GM19328 (cell line): ENCODE data around the gene LDLRAD2.

Experiments
- ATAC-seq: cut with Tn5 transposase; IDR thresholded peaks from one replicate; pipeline ENCODE4 v1.9.1; 2021; ENCODE audit warnings: mild to moderate bottlenecking, moderate library complexity; ENCODE audit not compliant: unreplicated experiment

LDLRAD2 gene

DNA sequence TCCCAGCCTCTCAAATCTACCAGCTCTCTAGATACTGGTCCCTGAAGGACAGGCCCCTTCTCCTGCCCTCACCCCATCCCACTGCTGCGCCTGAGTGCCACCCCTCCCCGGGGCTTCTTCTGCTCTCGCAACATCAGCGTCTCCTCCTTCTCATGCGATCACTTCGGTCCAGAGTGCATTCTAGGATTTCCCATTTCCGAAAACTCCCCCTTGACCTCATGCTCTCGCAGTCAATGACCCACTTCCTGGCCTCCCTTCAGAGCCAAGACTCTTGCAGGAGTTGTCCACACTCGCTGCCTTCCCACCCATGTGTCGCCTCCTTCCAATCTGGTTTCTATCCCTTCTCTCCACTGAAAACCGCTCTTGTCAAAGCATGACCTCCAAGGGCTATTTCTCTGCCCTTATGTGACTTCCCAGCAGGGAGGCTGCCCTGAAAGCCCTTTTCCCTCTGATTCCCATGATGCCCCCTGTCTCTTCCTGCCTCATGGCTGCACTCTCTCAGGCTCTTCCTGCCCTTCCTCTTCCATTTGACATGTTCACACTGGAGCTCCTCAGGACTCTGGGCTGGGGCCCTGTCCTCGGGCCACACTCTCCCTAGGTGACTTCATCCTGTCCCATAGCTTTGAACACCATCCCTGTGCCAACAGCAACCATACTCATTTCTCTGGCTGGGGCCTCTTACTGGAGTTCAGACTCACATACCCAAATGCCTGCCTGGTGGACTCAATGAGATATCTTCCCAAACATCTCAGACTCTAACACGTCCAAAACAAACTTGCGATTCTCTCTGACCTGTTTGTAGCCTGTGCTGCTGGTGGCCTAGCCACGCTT, 46.0 kb downstream of the LDLRAD2 start:
- ATAC-seq = no peak

DNA sequence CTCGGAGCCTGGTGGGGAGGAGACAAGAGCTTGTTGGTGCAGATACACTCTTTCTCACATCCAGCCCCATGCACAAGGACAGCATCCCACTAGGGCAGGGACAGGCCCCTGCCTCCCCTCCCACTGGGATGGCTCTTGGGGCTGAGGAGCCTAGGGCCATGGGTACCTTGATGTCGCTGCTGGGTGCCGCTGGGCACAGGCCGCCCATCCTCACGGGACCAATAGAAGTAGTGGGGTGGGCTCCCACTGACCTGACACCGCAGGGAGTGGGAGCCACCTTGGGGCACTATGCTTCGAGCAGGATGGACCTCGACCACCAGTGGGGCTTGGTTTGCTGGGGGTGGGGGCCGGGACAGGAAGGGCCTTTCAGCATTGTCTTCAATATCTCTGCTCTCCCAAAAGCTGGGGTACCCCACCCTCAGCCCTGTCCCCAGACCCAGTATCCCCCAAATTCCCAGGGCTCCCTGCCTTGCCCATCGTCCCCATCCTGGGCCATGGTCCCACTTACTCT, 47.7 kb downstream of the LDLRAD2 start:
- ATAC-seq = no peak

DNA sequence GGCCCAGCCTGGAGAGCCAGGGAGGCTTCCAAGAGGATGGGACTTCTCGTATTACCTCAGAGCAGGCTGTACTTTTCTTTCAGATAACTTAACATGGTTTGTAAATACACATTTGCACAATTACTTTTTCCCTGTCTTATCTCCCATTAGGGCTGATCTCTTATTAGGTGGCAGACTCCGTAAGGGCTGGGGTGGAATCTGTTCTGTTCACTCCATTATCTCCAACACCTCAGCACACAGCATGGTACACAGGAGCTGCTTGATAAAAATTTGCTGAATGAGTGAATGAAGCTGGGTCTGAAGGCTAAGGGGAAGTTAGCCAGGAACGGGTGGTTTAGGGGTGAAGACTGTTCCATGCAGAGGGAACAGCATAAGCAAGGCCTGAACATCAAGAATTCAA, 48.9 kb downstream of the LDLRAD2 start:
- no peak for ATAC-seq

DNA sequence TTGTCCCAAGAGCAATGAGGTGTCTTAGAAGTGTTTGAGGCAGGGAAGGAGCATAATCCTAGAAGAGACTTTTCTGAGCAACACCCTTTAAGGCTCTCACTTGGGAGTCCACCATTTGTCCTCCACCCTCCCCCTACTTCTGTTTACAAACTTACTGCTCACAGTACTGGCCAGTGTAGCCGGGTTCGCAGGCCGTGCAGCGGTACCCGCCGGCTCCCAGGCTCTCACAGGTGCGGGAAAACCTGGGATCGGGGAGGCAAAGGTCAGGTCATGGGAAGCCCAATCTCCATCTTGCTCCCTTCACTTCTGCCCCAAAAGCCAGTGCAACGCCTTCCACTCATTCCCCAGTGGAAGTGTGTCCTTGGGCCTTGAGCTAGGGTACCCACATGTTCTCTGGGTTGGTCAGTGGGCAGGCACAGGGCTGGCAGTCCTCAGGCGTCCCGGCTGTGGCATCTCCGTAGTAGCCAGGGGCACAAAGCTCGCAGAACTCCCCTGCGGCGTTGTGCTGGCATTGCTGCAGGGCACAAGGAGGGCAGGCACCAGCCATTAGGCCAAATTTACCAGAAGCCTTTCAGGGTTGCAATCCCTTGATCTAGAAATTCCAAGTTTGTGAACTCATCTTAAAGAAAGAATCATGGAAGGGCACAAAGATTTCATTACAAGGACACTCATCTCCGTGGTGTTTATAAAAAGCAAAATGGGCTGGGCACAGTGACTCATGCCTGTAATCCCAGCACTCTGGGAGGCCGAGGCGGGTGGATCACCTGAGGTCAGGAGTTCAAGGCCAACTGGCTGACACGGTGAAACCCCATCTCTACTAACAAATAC, 49.8 kb downstream of the LDLRAD2 start:
- no peak for ATAC-seq

DNA sequence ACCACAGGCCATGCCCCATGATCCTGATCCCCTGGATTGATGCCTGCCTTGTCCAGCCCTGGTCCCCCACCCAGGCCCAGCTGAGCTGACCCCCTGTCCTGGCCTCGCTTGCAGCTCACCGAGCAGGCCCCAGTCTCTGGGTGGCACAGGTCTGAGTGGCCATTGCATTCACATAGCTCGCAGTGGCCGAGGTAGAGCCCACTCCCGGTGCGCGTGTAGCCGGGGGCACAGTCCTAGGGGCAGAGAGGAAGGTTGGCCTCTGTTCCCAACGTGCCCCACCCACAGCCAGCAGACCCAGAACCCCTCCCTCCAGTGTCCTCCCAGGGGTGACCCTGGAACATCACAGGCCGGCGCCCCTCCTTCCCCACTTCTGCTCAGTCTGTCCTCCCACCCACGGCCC, 51.9 kb downstream of the LDLRAD2 start:
- ATAC-seq = no peak

DNA sequence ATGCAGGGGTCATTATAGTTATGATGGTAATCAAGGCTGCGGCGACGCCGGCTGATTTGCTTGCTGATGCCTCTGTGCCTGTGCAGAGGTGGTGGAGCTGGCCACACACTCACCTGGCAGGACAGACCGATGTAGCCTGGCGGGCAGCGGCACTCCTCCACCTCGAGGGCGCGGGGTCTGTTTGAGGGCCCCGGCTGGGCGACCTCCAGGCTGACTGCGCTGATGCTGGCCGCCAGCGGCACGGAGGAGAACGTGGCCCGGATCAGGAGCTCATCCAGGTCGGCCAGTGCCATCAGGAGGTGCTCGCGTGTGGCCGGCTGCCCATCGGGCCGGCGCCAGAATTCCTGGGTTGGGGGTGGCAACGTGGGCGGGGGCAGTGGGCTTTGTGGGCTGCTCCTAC, 52.7 kb downstream of the LDLRAD2 start:
- ATAC-seq = no peak

DNA sequence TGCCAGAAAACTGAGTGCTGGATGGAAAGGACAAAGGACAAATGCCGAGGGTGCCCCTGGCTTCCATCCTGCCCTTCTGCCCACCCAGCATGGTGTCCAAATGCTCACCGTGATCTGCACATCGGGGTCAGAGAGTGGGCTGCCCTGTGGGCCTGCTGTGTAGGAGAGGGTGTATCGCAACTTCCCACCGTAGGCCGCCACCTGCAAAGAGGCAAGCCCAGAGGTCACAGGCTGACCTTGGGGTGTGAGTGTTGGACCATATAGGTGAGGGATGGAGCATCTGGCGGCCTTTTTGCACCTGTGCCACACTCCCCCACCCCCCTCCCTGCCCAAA, 53.5 kb downstream of the LDLRAD2 start:
- ATAC-seq = no peak

DNA sequence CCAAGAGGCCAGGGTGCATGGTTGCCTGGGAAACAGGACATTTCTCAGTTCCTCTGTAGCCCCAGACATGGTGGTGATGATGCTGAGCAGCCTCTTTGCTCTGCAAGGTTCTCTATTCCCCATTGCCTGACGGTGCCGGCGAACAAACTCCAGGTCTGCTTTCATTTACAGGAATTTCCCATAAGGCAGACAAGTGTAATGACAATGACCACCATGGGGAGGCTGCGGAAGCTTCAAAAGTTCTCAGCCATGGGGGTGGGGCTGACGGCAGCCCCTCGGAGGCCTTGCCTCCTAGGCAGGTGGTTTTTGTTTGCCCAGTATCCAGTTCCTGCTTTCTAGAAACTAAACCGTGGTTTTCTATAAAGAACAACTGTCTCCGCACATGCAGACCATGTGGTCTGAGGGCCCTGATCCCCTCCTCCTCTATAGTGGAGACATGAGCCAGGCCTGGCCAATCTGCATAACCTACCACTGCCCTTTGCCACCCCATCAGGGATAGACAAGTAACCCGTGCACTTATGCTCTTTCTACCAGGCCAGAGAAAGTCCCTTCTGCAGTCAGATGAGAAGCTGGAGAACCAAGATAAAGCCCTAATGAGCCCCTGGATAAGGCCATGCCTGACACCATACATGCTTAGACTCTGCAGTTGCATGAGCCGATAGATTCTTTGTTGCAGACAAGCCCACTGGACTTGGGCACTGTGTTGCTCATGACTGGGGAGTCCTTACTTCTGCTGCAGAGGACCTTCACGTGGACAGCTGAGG, 54.1 kb downstream of the LDLRAD2 start:
- peak; percentile 64 for ATAC-seq

DNA sequence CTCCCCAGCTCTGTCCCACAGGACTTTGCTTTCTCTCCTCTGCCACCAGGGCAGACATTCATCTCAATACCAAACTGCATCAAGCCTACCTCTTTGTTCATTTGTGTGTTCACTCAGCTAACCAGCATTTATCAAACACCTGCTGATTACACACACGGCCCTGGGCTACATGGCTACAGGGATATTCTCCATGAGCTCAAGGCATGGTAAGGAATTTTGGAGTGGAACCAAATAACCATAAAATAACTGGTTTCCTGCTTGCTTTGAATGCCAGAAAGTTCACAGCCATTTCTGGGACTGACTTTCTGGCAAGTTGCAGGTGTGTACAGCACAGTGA, 54.6 kb downstream of the LDLRAD2 start:
- ATAC-seq = no peak

DNA sequence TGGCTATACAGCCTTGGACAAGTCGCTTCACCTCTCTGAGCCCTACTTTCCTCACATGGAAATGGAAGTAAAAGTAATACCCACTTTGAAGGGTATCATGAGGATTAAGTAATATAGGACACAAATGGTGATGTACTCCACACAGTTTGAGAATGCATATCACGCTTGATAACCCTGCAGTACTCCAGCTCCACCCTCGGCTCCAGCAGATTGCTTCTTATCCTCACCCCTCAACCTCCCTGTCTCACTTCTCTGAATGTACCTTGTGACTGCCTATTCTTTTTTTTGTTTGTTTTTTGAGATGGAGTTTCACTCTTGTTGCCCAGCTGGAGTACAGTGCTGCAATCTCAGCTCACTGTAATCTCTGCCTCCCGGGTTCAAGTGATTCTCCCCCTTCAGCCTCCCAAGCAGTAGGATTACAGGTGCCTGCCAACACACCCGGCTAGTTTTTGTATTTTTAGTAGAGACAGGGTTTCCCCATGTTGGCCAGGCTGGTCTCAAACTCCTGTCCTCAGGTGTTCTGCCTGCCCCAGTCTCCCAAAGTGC, 55.5 kb downstream of the LDLRAD2 start:
- ATAC-seq = no peak

DNA sequence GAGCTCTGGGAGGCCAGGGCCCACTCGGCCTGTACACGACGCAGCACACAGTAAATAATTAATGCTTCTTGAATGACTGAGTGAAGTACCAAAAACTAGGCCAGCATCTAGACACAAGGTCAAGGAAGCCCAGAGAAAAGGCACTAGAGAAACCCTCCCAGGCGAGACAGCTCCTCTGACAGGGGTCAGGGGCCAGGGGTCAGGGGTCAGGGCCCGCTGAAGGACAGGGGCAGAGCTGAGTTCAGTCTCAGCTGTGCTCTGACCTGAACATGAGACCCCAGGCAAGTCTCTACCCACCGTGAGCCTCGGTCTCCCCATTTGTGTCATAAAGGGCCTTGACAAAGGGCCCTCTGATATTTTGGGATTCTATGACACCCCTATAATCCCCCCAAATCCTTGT, 56.4 kb downstream of the LDLRAD2 start:
- no peak for ATAC-seq

DNA sequence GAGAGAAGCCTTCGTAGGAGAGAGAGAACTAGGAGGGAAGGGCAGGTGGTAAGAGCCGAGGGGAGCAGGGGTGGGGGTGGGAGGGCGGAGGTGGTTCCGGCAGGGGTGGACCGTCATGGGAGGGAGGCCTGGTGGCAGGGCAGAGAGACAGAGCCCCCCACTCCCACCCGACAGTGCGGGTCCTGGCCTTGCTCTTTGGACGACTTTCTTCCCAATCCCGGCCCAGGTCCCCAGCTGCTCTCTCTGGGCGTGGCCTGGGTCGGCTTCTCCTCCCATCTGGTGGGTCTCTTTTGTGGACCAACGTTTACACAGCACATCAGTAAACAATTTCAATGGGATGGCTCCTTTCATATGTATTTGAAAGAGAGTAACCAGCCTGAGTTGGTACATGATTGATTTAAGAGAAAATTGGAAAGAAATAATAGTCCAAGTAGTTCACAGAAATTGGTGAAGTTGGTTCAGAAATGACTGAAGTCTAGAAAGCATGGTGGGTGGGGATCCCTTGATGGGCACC, 56.9 kb downstream of the LDLRAD2 start:
- ATAC-seq = no peak

DNA sequence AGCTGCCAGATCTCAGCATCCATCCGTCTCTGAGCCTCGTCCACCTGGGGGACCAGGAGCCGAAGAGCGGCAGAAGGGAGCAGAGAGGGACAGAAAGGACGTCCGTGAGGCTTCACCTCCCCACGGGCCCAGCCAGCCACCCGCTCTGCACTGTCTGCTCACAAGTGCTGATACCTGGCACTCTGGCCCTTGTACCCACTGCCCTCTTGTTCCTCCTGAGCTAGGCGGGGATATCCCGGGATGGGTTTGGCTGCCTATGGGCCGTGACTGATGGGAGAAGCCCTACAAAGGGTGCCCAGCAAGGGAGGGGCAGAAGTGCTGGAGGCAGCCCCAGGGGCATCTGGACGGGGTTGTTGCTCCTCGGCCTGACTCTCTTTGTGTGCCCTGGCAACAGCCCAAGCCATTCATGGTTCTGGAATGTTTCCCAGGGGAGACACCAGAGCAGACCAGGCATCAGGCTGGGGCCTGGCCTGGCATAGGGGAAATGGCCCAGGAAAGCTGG, 57.6 kb downstream of the LDLRAD2 start:
- no peak for ATAC-seq

DNA sequence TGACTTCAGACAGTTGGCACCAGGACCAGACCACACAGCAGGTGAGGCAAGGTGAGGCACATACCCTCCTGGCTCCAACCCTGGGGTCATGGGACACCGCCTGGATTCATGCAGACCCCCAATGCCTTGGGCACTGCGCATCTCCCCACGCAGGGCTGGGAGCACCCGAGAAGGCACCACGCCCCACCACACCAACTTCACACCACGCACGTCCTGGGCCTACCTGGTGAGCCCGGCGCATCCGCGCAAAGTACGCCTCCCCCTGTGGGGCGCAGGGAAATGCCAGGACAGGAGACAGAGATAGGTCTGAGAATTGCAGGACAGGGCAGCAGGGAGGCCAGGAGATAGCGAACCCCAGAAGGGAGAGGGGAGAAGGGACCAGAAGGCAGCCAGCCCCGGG, 58.5 kb downstream of the LDLRAD2 start:
- no peak for ATAC-seq

DNA sequence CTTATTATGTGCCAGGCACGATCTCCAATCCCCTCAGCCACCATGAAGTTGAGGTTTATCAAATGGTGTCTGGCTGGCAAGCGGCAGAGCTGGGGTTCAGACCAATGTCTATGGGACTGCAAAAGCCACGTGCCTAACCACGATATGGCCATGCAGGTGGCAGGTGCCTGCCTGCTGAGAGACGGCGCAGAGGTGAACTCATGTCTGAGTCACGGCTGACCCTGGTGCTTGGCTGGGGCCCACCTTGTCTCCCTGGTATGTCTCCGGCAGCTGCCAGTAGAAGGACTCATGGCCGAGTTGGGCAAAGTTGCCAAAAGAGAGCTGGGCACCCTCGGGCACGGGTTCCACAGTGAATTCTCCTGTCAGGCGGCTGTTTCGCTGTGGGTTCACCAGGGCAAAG, 59.9 kb downstream of the LDLRAD2 start:
- ATAC-seq = no peak

DNA sequence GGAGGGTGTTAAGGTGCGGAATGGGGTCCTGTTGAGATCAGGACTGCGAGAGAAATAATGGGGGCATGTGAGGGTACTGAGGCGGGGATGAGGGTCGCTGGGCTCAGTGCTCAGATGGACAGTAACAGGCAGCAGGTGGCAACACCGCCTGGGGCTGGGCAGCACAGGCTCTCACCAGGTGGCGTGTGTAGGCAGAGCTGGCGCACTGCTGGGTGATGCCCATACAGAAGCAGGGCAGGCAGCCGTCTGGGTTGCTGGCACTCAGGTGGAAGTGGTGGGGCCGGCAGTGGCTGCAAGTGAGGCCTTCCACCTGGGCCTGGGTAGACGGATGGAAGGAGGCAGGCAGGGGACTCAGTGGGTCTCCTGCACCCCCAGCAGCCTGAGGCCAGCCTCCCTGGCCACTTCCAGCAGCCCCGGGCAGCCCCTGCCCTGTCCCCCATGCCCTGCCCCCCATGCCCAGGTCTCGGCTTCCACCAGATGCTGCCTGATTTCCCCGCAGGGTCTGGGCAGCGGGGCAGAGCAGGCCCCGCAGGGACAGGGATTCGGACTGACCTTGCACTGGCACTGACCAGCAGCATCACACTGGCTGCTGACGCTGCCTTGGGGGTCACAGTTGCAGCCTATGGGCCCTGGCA, 60.5 kb downstream of the LDLRAD2 start:
- ATAC-seq = no peak

DNA sequence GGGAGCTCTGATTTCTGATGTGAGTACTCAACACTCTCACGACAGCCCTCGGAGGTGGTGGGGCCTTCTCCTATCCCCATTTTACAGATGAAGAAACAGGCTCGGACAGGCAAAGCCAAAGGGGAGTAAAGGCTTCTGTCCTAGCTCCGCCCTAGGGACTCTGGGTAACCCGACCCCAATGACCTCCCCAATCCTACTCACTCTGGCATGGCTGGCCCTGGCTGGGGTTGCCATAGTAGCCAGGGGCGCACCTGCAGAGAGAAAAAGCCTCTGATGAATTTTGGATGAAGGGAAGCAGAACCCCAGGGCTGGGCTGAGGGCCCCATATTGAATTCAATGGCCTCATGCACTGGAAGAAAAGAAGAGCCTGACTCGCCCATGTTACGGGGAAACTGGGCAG, 61.1 kb downstream of the LDLRAD2 start:
- ATAC-seq = no peak

DNA sequence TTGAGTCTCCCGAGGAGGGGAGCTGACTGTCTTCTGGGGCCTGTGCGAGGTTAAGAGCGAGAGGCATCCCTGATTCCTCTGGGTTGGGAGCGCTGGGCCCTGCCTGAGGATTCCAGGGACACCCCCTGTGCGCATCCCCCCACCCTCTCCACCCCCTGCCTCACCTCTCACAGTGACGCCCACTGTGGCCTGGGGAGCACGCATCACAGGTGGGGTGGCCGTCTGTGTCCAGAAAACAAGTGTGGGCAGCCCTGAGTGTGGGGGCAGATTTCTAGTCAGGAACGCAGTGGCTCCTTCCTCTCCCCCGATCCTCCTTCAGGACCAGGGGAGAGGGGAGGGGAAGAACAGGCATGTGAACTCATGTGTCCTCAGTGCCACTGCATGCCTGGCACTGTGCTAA, 61.7 kb downstream of the LDLRAD2 start:
- no peak for ATAC-seq

DNA sequence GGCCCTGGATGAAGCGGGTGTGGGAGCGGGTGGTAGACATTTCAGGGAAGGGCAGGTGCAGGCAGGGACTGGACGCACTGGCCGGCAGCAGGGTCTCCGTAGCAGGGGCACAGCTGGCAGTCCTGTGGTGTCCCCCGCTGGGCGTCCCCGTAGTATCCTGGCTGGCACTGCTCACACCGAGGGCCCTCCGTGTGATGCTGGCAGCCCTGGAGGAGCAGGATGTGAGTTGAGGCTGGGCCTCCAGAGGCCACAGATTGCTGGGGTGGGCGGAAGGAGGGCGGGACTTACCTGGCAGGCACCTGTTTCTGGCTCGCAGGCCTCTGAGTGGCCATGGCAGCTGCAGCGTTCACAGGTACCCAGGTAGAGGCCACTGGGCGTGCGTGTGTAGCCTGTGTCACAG, 62.3 kb downstream of the LDLRAD2 start:
- no peak for ATAC-seq
